ENCODE results near the gene CBFA2T2.
A peak's percentile ranks its signal among the peaks of the same experiment; 100 is the strongest.

CBFA2T2 gene

DNA sequence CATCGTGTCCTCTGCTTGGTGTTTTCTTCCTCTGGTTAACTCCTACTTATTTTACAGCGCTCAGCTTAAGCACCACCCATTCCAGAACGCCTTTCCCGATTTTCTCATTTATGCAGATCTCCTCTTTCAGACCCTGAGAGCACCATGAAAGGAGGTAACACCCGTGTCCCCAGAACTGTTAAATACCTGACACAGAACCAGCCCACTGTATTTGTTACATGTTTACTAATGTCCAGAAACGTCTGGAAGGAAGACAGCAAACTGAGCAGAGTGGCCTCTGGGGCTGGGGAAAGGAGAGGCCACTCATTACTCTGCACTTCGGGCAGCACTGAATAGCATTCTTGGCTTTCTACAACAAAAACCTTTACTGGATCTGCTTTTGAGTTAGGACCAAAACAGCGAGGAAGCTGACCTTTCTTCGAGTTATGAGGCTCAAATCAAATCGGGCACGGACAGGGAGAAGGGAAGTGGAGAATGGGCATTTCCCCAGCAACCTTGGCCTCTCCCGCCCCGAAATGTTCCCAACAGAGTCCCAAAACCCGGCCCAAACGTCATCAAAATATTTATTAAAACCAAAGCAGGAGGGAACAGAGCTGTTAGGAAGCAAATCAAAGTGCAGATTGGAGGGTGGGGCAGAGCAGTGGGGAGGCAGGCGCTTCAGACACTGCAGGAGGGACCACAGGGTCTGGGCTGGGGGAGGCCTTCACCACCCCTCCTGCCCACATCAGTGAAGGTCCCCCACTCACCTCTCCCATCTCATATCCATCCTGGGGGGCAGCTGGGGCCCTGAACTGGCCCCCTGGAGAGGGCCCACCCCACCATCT is 185.5 kb downstream of the CBFA2T2 start:
- DNase-seq: peak in 2 of 56 donors; percentile 46 to 54

DNA sequence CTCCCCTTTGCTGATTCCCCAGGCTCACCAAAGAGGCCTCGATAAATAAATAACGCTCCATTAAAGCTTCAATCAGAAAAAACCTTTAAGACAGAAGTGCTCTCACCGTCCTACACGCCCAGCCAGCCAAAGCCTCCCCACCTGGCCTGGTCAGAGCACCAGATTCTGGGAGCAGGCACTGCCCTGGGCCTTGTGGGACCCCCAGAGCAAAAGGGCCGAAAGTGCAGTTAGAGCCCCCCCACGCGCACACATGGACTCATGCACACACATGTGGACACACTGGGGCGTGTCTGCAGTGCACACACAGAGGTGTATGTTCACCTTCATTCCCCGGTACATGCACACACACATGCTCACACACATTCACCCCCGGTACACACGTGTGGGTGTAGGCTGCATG is 186.2 kb downstream of the CBFA2T2 start:
- DNase-seq: no peak

DNA sequence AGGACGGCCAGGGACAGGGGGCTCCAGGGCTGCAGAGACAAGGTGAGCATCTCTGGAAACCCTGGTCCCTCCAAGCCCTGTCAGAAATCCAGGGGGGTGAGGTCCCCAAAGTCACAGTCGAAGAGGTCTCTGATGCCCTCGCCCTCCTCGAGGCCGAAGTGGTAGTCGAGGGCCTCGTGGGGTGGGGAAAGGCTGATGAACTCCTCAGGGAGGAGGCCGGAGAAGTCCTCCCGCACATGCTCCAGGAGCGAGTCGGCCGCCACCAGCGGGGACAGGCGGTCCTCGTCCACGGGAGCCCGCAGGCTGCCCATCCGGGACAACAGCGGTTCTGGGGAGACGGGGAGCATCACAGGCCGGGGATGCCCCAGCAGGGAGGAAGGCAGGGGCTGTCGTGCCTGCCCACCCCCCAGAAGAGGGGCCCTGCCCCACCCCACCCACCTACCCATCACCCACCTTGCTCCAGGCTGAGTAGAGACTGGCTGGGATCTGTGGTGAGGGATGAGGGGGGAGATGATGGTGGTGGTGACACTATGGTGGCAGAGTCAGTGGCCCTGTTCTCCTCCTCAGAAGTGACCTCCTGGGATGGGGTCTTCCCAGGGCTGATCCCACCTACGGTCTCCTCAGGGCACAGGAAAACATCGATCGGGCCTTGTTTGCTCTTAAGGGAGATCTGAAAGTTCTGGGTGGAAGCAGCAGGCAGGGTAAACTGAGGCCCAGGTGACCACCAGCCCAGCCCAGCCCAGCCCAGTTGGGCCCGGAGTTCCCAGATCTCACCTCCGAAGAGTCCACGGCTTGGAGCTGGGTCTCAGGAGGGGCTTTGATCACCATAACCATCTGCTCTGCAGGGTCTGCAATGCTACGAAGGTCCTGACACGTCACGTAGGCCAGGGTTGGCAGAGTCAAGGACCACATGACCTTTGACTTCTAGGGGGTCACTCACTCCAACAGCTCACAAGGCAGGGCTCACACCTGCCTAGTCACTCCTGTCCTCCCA is 187.1 kb downstream of the CBFA2T2 start:
- DNase-seq: no peak

DNA sequence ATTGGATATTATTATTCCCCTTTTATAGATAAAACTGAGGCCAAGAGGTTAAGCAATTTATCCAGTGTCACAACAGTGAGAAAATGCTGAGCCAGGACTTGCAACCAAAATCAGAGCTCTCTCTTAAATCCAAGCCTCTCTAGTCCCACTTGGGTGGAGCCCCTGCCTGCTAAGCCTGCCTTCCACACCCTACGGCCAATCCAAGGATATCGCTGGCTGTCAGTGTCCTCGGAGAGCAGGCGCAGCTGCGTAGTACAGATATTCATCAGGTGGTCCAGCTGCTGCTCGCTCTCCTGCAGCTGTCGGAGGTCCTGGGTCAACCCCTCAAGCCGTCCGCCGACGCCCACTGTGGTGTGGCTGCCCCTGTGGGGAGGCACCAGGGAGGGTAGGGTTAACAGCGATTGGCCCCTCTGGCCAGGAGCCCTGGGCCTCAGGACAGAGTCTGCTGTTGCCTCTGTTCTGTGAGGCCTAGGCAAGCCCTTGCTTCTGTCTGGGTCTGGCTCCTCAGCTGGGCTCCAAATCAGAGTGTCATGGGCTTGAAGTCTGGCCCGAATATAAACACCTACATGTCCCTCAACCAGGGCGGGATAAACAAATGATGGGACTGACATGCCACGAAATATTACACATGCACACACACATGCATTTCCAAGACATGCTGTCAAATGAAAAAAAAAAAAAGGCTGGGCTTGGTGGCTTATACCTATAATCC is 188.3 kb downstream of the CBFA2T2 start:
- DNase-seq: no peak

DNA sequence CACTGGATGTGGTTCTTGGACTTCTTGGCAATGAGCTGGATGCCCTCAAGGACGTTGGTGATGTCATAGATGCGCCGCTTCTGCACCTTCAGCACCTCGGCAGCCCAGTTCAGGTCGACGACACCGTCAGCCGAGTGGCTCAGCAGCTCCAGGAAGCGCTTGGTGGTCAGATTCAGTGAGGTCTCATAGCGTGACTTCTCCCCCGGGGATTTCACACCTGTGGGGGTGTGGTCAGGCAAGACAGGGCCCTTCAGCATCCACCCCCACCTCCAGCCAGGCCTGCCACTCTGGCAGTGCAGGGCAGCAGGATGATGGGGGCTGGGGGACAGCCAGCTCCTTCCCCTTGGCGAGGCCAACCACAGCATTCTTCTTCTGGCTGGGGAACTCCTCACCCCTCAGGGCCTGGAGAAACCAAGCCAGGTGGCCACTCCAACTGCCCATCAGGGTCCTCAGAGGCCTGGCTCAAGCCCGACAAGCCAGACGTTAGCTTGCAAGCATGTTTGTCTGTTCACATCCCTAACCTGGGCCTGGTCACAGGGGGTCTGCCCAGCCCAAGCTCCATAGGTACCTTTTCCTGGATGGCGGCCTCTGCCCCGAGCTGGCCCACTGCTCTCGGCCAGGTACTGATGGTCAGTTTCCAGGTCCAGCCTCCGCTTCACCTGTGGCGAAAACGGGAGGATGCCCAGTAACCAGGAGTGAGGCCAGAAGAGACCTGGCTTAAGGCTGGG is 190.0 kb downstream of the CBFA2T2 start:
- DNase-seq: no peak

GRCh38 chr20:33680686-33681085 is 190.8 kb downstream of the CBFA2T2 start:
- DNase-seq: no peak

GRCh38 chr20:33681288-33681687 is 191.4 kb downstream of the CBFA2T2 start:
- DNase-seq: no peak

DNA sequence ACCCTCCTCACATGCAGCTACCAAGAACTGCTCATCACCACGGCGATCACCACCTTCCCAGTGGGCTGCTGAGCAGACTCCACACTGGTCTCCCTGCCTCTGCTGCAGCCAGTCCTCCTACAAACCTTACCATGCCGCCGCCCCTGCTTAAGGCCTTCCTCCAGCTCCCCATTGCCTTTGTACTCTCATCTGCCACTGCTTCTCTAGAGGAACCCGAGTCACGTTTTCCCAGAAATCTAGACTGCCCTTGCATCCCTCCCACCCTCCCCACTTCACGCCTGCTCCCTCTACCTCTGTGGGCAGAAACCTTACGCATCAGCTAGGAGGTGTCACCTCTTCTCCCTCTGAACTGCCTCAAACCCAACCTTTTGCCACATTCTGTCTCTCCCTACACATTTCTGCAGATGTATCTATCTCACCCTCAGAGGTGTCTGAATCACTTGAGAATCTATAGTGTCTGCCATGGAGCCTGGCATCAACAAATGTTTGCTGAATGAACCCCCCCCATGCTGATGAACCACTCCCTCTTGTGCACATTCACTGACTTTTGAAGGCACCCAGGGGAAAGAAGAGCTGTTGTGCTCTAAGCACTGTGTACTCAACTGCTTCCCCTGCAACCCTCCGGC is 191.9 kb downstream of the CBFA2T2 start:
- DNase-seq: no peak

DNA sequence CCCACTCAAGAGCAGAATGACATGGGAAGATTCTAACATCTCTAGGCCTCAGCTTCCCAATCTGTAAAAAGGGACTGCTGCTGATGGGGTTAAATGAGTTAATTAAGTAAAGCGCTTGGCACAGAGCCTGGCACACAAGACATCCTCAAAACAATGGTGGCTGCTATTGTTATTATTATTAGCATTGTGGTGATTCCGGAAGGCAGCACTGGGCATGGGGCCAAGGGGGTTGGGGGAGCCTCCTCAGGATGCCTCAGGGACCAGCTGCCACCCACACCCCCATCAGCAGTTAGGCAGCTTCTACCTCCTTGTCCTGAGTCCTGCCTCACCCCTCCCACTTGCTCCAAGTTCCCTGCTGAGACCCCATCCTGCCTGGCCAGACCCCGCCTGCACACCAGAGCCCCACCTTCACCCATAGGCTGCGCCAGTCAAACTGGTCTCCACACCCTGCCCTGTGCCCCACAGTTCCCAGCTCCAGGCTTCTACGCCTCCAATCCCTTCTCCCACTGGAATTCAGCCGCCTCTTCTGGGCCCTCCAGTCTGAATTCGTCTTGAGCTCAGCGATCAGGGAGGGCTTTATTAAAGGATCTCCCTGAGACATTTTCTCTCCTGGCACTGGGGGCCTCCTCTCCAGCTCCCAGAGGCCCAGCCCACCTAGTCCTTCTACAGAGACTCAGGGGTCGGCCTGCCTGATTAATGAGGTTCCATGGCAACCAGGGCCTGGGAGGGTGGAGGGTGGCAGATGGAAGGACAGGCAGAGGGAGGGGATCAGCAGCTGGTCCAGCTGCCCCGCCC is 194.8 kb downstream of the CBFA2T2 start:
- no peak for DNase-seq

- no peak for DNase-seq
These were observed 195.6 kb downstream of the CBFA2T2 start for GRCh38 chr20:33685328-33686099.

DNA sequence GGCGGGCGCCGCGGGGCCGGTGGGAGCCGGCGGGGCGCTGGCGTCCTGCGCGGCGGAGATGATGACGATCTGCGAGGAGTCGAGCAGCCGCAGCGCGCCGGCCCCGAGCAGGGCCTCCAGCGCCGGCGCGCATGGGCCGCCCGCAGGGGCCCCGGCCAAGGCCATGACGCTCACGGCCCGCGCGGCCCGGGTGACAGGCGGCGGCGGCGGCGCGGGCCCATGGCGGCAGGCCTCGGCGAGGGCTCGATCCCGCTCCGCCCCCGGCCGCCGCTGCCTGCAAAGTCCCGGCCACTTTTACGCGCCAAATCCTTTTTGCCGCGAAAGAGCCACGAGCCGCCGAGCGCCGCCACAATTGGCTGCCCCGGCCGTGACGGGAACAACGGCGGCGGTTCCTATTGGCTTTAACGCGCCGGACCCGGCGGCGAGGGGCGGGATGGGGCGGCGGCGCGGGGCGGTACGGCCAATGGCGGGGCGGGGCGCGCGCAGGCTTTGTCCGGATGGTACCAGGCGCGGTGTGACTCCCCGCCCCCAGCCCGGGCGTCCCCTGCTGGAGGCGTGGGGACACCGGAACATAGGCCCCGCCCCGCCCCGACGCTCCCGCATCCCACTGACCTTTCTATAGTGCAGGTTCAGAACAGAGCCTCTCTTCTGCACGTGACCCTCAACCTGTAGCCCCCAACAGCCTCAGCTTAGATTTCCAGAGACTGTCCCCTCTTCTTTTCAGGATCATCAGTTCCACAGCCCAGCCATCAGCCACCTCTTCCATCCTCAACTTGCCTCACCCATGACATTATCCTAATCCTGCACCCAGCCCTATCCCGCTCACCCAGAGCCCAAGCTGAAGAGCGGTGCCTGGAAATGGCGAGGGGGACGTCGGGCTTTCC is 196.4 kb downstream of the CBFA2T2 start, which contains the start of gene E2F1:
Gene E2F1 (minus strand): TSS at position 286 of the 884 bp plus-strand sequence. CDS start 121 bp downstream, at position 165.
- peak; percentile 58 to 98 (median 92) for DNase-seq

- no peak for DNase-seq
These were observed 197.1 kb downstream of the CBFA2T2 start for GRCh38 chr20:33686984-33687366.

DNA sequence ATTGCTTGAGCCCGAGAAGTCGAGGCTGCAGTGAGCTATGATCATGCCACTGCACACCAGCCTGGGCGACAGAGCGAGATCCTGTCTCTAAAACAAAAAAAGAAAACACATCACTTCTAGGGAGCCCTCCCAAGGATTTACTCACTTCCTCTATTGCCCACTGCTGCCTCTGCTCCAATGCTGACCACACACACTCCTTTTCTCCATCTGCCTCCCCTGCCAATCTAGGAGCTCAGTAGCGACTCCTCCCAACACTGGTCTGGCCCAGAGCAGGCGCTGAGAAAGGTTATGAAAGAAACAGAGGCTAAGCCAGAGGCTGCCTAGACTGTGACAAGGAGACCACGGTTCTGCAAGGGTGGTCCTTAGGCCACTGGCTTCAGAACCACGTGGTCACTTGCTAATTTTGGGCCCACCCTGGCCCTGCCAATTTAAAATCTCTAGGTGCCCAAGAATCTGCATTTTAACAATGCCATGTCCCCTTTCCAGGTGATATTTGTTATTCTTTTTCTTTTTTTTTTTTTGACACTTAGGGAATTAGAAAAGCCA is 197.5 kb downstream of the CBFA2T2 start:
- peak in 1 of 56 donors; percentile 12 for DNase-seq

DNA sequence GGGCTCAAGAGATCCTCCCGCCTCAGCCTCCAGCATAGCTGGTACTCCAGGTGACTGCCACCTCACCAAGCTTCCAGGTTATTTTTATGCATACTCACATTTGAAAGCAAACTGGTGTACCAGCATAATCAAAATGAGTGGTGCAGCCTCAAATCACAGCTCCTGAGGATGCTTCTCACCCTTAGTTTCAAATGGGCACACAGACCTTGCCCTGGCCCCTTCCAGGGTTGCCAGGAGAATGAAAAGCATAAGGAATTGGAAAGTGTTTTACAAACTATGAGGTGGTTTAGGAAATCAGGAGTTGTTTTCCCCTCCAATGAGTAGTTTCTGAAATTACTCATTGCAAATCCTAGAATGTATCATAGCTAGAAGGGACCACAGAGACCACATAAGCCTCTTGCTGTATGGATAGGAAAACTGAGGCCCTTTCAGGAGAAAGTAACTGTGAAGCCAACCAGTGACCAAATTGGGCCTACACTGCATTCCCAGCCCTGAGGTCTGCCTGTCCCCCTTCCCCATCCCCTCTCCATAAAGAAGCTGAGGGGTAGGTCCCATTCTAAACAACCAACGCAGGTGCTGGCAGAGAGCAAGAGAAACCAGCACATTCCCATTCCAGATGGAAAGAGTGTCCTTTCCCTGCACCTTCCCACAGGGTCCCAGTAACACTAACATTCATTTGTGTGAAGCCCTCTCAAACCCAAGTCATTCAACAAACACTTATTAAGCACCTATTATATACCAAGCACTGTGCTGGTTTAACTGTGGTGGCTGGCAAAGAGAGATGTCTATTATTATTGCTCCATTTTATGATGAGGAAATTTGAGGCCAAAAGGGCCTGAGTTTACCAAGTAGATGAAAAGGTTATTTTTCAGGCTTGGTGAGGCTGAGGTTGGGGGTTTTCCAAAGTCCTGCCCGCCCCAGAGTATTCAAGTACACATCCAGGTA is 198.4 kb downstream of the CBFA2T2 start:
- no peak for DNase-seq

DNA sequence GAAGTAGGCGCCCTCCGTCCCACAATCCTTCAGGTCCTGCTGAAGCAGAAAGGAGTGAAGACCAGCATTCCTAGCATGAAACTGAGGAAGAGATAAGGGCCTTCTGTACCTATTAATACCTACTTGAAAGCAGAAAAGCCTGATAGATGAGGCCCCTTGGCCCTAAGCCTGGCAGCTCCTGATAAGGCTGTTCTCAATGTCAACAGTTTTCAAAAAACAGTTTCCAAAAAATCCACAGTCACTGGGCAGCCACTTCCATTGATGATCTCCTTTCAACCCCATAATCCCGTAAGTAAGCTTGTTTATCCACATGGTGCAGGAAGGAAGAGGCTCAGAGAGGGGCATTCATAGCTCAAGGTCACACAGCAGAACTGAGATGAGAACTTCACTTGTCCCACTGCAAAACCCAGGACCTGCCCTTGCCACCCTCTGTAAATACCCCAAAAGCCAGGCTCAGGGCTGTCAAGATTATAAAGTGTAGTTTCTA is 199.1 kb downstream of the CBFA2T2 start:
- no peak for DNase-seq

GRCh38 chr20:33689493-33689892 is 199.6 kb downstream of the CBFA2T2 start:
- no peak for DNase-seq

Data from nucleus accumbens (tissue), 56 donors.